Astrocyte (in vitro differentiated cells and primary cell): ENCODE results near the gene CLN5. TPM values are rescaled to one million over a fixed set of nuclear protein-coding genes. Genes with fewer than 3 reads are reported as not detected.
A peak's percentile ranks its signal among the peaks of the same experiment; 100 is the strongest.

Source experiments
- DNase-seq: peaks from one replicate; pipeline ENCODE4 v3.0.0-alpha.2; 2010; ENCODE audit warnings: low read depth
- FAIRE-seq: peaks from 2 replicates; lab custom pipeline; 2011; peaks lifted over from hg19 to GRCh38; lab: Jason Lieb, UNC
- H2AFZ ChIP-seq: 2 replicates; pipeline ENCODE4 v1.6.0; 2012; ENCODE audit warnings: low read depth, low read length, inconsistent platforms
- H3K27ac ChIP-seq: 2 replicates; pipeline ENCODE4 v1.5.1; 2011; ENCODE audit warnings: low read depth, low read length, inconsistent platforms
- H3K27me3 ChIP-seq: 2 replicates; pipeline ENCODE4 v1.6.0; 2011; ENCODE audit warnings: low read length, inconsistent platforms; ENCODE audit not compliant: insufficient read depth
- H3K36me3 ChIP-seq: 2 replicates; pipeline ENCODE4 v1.5.1; 2011; ENCODE audit warnings: low read length, inconsistent platforms; ENCODE audit not compliant: insufficient read depth
- H3K4me1 ChIP-seq: 2 replicates; pipeline ENCODE4 v1.5.1; 2011; ENCODE audit warnings: low read length, inconsistent platforms; ENCODE audit not compliant: insufficient read depth
- H3K4me2 ChIP-seq: 2 replicates; pipeline ENCODE4 v1.6.0; 2012; ENCODE audit warnings: low read length, inconsistent platforms
- H3K4me3 ChIP-seq: 2 replicates; pipeline ENCODE4 v1.5.1; 2011; ENCODE audit warnings: low read depth, mild to moderate bottlenecking, low read length, inconsistent platforms; ENCODE audit not compliant: insufficient read depth
- H3K79me2 ChIP-seq: 2 replicates; pipeline ENCODE4 v1.6.0; 2012; ENCODE audit warnings: mild to moderate bottlenecking, low read length, inconsistent platforms; ENCODE audit not compliant: insufficient read depth
- H3K9ac ChIP-seq: 2 replicates; pipeline ENCODE4 v1.6.0; 2012; ENCODE audit warnings: mild to moderate bottlenecking, low read length, inconsistent platforms
- H3K9me3 ChIP-seq: 2 replicates; pipeline ENCODE4 v1.5.1; 2012; ENCODE audit warnings: low read depth, mild to moderate bottlenecking, low read length, inconsistent platforms; ENCODE audit not compliant: insufficient read depth
- H4K20me1 ChIP-seq: 2 replicates; pipeline ENCODE4 v1.6.0; 2012; ENCODE audit warnings: low read length, inconsistent platforms; ENCODE audit not compliant: insufficient read depth
- H3K27ac Mint-ChIP-seq: one replicate; pipeline ENCODE4 v1.8.0; 2021; ENCODE audit warnings: mild to moderate bottlenecking, mixed read lengths; ENCODE audit not compliant: unreplicated experiment
- H3K27me3 Mint-ChIP-seq: one replicate; pipeline ENCODE4 v1.8.0; 2021; ENCODE audit warnings: low read depth, mixed read lengths; ENCODE audit not compliant: unreplicated experiment
- H3K36me3 Mint-ChIP-seq: one replicate; pipeline ENCODE4 v1.8.0; 2021; ENCODE audit warnings: low read depth, mixed read lengths; ENCODE audit not compliant: unreplicated experiment
- H3K4me1 Mint-ChIP-seq: one replicate; pipeline ENCODE4 v1.8.0; 2021; ENCODE audit warnings: low read depth, mixed read lengths; ENCODE audit not compliant: unreplicated experiment
- H3K4me3 Mint-ChIP-seq: one replicate; pipeline ENCODE4 v1.8.0; 2021; ENCODE audit warnings: mild to moderate bottlenecking, moderate library complexity, mixed read lengths; ENCODE audit not compliant: unreplicated experiment
- H3K9me3 Mint-ChIP-seq: one replicate; pipeline ENCODE4 v1.8.0; 2021; ENCODE audit warnings: mild to moderate bottlenecking, mixed read lengths; ENCODE audit not compliant: unreplicated experiment
- CTCF ChIP-seq: IDR thresholded peaks from 2 replicates; pipeline ENCODE4 v1.5.1; 2011; ENCODE audit warnings: low read depth, mild to moderate bottlenecking, inconsistent platforms, low read length, moderate library complexity; ENCODE audit not compliant: insufficient read depth
- EZH2 ChIP-seq: IDR thresholded peaks from 2 replicates; pipeline ENCODE4 v1.6.1; 2012; ENCODE audit warnings: mild to moderate bottlenecking, low read length, inconsistent platforms; ENCODE audit not compliant: insufficient read depth
- total RNA-seq: library from RNA; stranded (reverse); gene quantifications from 2 replicates; pipeline ENCODE4 v1.2.1, GENCODE V29; 2021

The CLN5 gene
- total RNA-seq, 1 donor from 2014 or later = 32.9 TPM

- Mint-ChIP-seq H3K36me3 (no peaks in the 10 kb centered on the region), H3K9me3 (no peaks in the 10 kb centered on the region), H3K27me3 (no peaks in the 10 kb centered on the region), H3K4me1 (peaks cover 20% of the 10 kb centered on the region), H3K4me3 (peak overlapping the region; percentile 84), H3K27ac (peak overlapping the region; percentile 75)
- Histone ChIP-seq H3K9me3 (no peaks in the 10 kb centered on the region), H4K20me1 (peaks cover 28% of the 10 kb centered on the region), H3K9ac (peak overlapping the region; percentile 91), H3K4me2 (peak overlapping the region; percentile 95), H3K4me1 (peaks cover 19% of the 10 kb centered on the region), H3K79me2 (peaks cover 33% of the 10 kb centered on the region), H3K4me3 (peak overlapping the region; percentile 71), H3K36me3 (no peaks in the 10 kb centered on the region), H3K27ac (peak overlapping the region; percentile 76), H2AFZ (peak overlapping the region; percentile 77), H3K27me3 (no peaks in the 10 kb centered on the region)
- DNase-seq (no peak), FAIRE-seq (no peak)
- TF ChIP-seq EZH2 = no peak
- TF ChIP-seq CTCF = no peak
These were observed 36.3 kb downstream of the CLN5 start for GRCh38 chr13:77028202-77028601.

- no peaks in the 10 kb centered on the region for H3K9me3 Mint-ChIP-seq
- no peak for DNase-seq
- H3K9me3 ChIP-seq = no peaks in the 10 kb centered on the region
- H3K4me1 ChIP-seq = peaks cover 19% of the 10 kb centered on the region
- no peak overlapping the region for H3K4me3 ChIP-seq
- H2AFZ ChIP-seq = no peak overlapping the region
- H3K27ac ChIP-seq = no peak overlapping the region
- FAIRE-seq = no peak
- no peaks in the 10 kb centered on the region for H3K27me3 ChIP-seq
- no peak overlapping the region for H3K4me2 ChIP-seq
- H3K4me1 Mint-ChIP-seq = peaks cover 11% of the 10 kb centered on the region
- H3K4me3 Mint-ChIP-seq = no peak overlapping the region
- no peak overlapping the region for H3K27ac Mint-ChIP-seq
- peaks cover 20% of the 10 kb centered on the region for H3K79me2 ChIP-seq
- TF ChIP-seq CTCF (no peak), EZH2 (no peak)
- H3K36me3 ChIP-seq = no peaks in the 10 kb centered on the region
- H4K20me1 ChIP-seq = peaks cover 18% of the 10 kb centered on the region
- H3K9ac ChIP-seq = no peak overlapping the region
- H3K36me3 Mint-ChIP-seq = no peaks in the 10 kb centered on the region
- no peaks in the 10 kb centered on the region for H3K27me3 Mint-ChIP-seq
These were observed 37.6 kb downstream of the CLN5 start for GRCh38 chr13:77029436-77029835.

GRCh38 chr13:77031656-77032243, 39.9 kb downstream of the CLN5 start:
- H3K9me3 ChIP-seq = no peaks in the 10 kb centered on the region
- H2AFZ ChIP-seq = no peak overlapping the region
- H3K4me3 ChIP-seq = no peak overlapping the region
- H3K79me2 ChIP-seq = no peaks in the 10 kb centered on the region
- no peak overlapping the region for H3K27ac Mint-ChIP-seq
- no peak for TF ChIP-seq CTCF
- no peak for TF ChIP-seq EZH2
- no peaks in the 10 kb centered on the region for H3K27me3 ChIP-seq
- H3K4me2 ChIP-seq = no peak overlapping the region
- H4K20me1 ChIP-seq = no peaks in the 10 kb centered on the region
- H3K4me3 Mint-ChIP-seq = no peak overlapping the region
- FAIRE-seq = no peak
- no peaks in the 10 kb centered on the region for H3K36me3 ChIP-seq
- H3K4me1 Mint-ChIP-seq = peaks cover 14% of the 10 kb centered on the region
- no peak overlapping the region for H3K9ac ChIP-seq
- H3K27me3 Mint-ChIP-seq = no peaks in the 10 kb centered on the region
- H3K4me1 ChIP-seq = peaks cover 12% of the 10 kb centered on the region
- H3K27ac ChIP-seq = no peak overlapping the region
- peaks cover 3% of the 10 kb centered on the region for H3K36me3 Mint-ChIP-seq
- DNase-seq = no peak
- no peaks in the 10 kb centered on the region for H3K9me3 Mint-ChIP-seq
